Hindlimb muscle (tissue), 1 donor: ENCODE measurements around the gene MAP7D2. TPM values are rescaled to one million over a fixed set of nuclear protein-coding genes. Genes with fewer than 3 reads are reported as not detected.

ENCODE experiments used
- DNase-seq: peaks from one replicate; pipeline ENCODE4 v3.0.0-alpha.2; 2013
- polyA plus RNA-seq: library from polyadenylated mRNA; unstranded; fragments of 120-200 nt; gene quantifications from one replicate; pipeline ENCODE4 v1.2.1, GENCODE V29; 2013; ENCODE audit not compliant: insufficient read length

Gene MAP7D2
- polyA plus RNA-seq, 1 donor, result 0.45 TPM

DNA sequence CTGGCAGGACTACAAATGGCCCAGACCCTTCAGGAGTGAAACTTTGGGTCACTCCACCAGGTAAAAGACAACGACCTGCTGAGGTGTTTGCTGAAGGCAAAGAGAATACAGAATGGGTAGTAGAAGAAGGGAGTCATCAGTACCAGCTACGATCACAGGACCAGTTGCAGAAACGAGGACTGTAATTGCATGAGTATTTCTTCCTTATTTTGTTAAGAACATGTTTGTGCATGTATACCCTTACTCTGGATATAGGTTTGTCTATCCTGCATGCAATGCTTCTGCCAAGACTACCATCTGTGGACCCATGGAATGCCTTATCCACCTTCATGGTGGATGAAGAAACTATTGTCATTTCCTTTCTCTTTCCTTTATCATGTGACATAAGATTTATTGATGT, 77.7 kb downstream of the MAP7D2 start:
- no peak for DNase-seq

GRCh38 chrX:20037186-20037585, 79.5 kb downstream of the MAP7D2 start:
- DNase-seq, result no peak

- DNase-seq, result no peak
Measured at GRCh38 chrX:20032201-20032600, 84.5 kb downstream of the MAP7D2 start.

DNA sequence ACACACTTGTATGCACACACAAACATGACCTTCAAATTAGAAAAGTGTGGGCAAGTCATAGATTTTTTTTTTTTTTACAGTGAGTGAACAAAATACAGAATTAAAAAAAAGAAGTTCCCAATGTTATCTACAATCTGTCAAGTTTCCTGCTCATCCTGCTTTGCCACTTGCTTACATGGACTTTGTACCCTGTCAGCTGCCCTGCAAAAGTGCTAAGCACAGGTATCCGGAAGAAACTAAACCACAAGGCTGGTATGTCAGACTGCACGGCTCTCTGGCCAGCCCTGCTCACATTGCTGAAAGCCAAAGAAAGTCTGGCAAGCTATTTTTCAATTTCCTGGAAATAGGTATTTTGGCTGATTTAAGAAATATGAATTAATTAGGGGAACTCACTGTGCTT, 87.0 kb downstream of the MAP7D2 start:
- DNase-seq, result no peak

DNA sequence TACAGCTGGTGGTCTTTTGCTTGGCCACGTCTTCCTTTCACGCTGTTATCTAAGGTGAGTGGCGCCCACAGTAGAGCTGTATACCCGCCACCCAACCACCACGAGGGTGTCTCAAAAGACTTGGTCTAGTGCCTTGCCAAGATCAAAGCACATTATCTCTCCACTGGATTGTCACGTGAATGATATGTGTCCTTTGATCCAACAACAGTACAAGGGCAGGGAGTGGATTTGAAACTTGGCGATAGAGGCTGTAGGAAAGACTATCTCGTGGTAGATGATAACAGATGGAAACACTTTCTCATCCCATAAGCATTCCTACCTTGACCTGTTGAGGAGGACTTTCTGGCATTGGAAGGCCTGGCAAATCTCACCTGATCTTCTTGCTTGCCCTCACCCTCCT, 88.1 kb downstream of the MAP7D2 start:
- no peak for DNase-seq

DNA sequence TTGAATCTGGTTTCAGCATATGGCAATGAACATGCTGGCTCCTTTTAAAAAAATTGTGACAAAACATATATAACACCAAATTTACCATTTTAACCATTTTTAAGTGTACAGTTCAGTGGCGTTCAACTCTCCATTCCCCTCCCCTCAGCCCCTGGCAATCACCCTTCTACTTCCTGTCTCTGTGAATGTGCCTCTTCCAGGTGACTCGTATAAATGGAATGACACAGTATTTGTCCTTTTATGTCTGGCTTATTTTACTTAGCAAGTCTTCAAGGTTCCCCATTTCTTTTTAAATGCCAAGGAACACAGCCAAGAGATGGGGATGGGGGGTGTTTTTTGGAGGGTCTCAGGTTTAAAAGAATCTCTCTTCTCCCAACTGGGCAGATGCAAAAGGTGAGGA, 90.4 kb downstream of the MAP7D2 start:
- DNase-seq, result no peak

GRCh38 chrX:20019672-20020365, 96.9 kb downstream of the MAP7D2 start:
- DNase-seq, result no peak

DNA sequence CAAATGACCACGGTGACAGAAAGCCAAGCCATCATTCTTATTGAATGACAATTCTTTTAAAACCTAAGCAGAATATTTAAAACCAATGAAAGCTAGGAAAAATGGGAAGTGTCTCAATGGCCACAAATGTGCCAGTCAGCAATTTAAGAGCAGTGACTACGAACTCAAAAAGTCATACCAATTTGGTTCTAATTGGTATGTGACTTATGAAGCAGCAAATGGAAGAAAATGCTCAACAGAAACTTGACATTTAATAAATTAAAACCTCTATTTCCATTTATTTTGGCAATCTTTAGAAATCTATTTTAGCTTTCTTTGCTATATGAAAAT, 100.1 kb downstream of the MAP7D2 start:
- no peak for DNase-seq

- DNase-seq, result peak; percentile 19
Measured at GRCh38 chrX:20015945-20016615, 100.6 kb downstream of the MAP7D2 start.

GRCh38 chrX:20015422-20015821, 101.3 kb downstream of the MAP7D2 start:
- no peak for DNase-seq

DNA sequence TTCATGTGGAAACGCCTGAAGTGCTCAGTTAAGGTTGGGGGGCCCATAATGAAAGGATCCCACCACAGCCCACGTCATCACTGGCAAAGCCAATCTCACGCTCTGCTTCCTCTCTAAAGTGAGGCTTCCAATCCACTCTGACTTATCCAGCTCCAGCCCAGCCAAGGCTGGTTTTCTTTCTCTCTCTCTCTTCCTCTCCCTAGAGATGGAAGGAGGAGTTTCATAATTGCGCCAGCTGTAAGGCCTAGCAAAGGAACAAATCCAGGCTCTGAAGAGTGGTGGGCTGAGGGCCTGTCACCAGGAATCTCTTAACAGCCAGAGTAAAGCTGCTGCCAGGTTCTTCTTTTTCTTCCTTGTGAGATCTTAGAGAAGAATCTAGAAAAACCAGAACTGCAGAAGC, 105.1 kb downstream of the MAP7D2 start:
- no peak for DNase-seq

- no peak for DNase-seq
Measured at GRCh38 chrX:20007962-20008622, 108.6 kb downstream of the MAP7D2 start.

DNA sequence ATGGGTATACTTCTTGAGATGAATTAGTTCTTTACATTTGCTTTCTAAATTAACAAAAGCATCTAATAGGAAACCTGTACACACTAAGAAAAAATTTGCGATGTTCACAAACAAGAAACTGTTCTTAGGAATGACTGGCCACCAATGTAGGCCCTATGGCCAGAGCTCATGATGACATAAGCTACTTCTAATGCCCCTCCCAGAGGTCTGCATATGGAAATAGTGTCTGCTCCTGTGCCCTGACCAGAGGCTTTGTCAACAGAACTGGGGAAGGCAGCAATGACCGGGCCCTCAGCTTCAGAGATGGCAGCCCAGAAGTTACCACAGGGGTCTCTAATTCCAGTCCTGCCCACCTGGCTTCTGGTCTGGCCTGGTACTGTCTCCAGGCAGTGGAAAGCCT, 110.8 kb downstream of the MAP7D2 start:
- DNase-seq, result no peak

DNA sequence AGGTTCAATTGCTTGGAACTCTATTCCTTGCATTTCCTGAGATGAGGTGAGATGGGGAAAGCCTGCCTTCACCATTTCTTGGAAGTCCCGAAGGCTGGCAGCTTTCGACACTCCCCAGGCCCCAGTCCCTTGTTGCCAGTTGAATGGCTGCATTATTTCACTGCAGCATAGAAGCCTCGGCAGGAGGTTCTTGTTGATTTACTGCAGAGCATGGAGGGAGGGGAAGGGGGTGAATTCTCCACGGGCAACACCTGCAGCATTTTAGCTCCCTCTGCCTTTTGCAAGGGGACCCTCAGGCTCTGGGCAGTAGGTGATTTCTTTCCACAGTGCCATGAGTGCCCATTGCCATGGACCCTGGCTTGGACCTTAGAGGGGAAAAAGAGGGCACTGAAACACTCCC, 115.1 kb downstream of the MAP7D2 start:
- no peak for DNase-seq

DNA sequence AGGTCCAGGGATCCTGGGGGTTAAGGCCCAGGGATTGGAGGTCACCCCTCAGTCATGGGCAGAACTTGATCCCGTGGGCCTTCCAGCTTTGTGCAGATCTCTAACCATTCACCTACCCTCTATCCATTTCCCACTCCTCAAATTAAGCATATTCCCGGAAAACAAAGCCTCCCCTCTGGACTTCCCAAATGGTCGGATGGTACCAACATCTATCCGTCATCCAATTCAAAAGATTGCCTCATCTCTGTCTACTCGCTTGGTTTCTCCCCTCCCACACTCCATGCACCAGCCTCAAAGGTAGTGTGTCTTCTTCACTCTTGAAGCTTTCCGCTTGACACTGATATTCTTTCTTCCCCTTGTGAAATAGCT, 125.4 kb downstream of the MAP7D2 start:
- no peak for DNase-seq

DNA sequence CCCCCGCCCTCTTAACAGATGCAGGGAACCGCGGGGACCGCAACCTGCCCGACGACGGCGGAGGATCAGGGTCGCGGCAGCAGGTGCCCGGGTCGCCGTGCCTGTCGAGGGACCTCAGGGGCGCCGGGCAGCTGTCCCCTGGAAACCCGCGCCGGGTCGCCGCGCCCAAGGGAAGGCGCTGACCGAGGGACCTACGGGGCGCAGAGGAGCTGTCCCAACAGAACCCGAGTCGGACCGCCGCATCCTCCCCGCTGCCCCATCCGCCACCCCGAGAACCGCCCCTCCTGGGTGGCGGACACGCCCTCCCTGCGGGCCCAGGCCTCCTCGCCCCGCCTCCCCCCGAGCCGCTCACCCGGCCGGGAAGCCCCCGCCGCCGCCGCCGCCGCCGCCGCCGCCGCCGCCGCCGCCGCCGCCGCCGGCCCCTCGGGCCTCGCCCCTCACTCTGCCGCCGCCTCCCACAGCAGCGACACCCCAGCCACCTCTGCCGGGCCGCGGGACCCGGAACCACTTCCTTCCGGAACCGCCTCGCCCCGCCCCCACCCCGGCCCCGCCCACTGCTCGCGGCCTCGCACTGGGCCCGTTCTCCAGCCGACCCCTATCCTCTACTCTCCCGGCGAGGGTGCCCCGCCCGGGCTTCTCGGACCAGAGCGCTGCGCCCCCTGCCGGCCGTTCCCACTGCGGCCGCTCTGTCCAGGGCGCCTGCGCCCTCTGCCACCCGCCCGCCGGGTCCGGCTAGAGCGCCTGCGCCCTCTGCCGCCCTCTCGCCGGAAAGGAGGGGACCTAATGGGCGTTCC, 126.0 kb downstream of the MAP7D2 start, which contains the start of gene BCLAF3:
TSS of gene BCLAF3 (minus strand) at position 506 of the 794 bp plus-strand sequence. CDS start 20,797 bp downstream, outside the sequence.
- peak; percentile 89 for DNase-seq

DNA sequence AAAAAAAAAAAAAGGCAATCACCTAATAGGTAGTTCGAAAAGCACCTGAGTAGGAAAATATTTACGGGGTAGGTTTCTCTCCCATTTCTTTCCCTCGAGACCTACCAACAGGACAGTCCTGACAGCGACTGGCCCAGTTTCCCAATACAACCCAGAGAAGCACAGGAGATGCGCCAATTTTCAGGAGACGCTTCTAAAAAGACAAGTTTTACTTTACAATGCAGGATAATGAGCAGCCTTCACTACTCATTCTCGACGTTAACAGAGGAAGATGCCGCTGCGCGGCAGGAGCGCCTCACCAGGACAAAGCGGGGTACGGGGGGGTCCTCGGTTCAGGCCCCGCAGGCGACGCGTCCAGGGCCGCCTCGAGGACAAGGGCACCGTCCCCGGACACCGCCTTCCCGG, 126.6 kb downstream of the MAP7D2 start:
- no peak for DNase-seq

GRCh38 chrX:19987856-19988255, 128.9 kb downstream of the MAP7D2 start:
- no peak for DNase-seq

GRCh38 chrX:19986531-19986930, 130.2 kb downstream of the MAP7D2 start:
- no peak for DNase-seq

GRCh38 chrX:19981947-19982346, 134.8 kb downstream of the MAP7D2 start:
- no peak for DNase-seq

GRCh38 chrX:19975845-19976244, 140.9 kb downstream of the MAP7D2 start:
- no peak for DNase-seq

- DNase-seq, result no peak
Measured at GRCh38 chrX:19972984-19973383, 143.7 kb downstream of the MAP7D2 start.

DNA sequence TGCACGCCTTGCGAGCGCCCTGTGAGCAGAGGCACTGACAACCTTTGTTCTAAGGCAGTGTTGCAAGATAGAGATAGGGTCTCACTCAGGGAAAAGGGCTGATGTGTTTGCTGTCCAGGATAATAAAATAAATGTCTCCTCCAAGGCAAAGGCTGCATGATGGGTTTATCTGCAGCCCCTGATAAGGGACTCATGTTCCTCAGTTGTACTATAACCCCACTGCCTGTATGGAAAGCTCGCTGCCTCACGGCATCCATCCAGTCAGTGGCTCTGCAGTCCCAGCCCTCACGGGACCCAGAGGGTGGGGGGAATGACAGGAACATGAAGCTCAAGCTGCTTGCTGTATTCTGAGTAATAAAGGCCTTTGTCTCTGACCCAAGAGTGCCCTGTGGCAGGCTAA, 148.4 kb downstream of the MAP7D2 start:
- DNase-seq, result no peak
